HL-60 (cell line): ENCODE measurements around the gene PPME1.

Source experiments
- DNase-seq, 2 experiments: peaks; one replicate each; pipeline ENCODE4 v3.0.0-alpha.2; 2010 to 2020; ENCODE audit warnings: low read depth in 1 of 2, low spot score in 1 of 2
- H3K27ac ChIP-seq: fragments of 250-450 bp; sonication (Bioruptor Pico); replicated peaks from 2 replicates; pipeline ENCODE4 v1.5.1; 2020; ENCODE audit warnings: mild to moderate bottlenecking, moderate library complexity
- H3K27me3 ChIP-seq: fragments of 250-450 bp; sonication (Bioruptor Pico); 2 replicates; pipeline ENCODE4 v1.5.1; 2021; ENCODE audit warnings: mild to moderate bottlenecking, moderate library complexity; ENCODE audit not compliant: insufficient read depth, poor library complexity, severe bottlenecking
- H3K4me3 ChIP-seq: replicated peaks from 2 replicates; pipeline ENCODE4 v1.5.1; 2011; ENCODE audit warnings: mild to moderate bottlenecking, control low read depth, low read length; ENCODE audit not compliant: insufficient read depth
- GABPA ChIP-seq: IDR thresholded peaks from 2 replicates; pipeline ENCODE4 v1.6.1; 2012; ENCODE audit warnings: low read depth
- POLR2AphosphoS5 ChIP-seq: IDR thresholded peaks from 2 replicates; pipeline ENCODE4 v1.6.1; 2012; ENCODE audit warnings: low read depth
- REST ChIP-seq: IDR thresholded peaks from 2 replicates; pipeline ENCODE4 v1.6.1; 2012; ENCODE audit warnings: low read depth; ENCODE audit not compliant: insufficient replicate concordance
- SPI1 ChIP-seq: IDR thresholded peaks from 2 replicates; pipeline ENCODE4 v1.6.1; 2012; ENCODE audit warnings: low read depth, mild to moderate bottlenecking, borderline replicate concordance
- TF ChIP-seq, protein P1 (sequence below): IDR thresholded peaks from one replicate; pipeline ENCODE4 v1.5.1; 2011; ENCODE audit warnings: low read length, control low read depth, inconsistent platforms; ENCODE audit not compliant: insufficient read depth

Gene PPME1

DNA sequence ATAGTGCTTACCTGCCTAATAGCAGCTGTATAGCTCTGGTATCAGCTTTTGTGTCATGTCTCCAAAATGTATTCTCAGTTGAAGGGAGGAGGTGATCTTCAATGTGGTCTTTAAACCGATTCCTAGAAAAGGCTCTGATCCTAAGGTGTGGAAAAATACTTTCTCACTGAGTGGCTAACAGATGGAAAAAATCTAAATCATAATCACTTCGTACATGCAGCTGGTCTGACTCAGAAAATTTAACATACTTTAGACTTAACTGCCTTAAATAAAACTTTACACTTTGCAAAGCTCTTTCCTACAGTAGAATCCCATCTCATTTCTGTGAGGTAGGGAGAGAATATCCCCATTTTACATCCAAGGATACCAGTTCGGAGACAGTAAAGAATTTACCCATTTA is 38.3 kb upstream of the PPME1 start:
- TF ChIP-seq REST (no peak), SPI1 (no peak), POLR2AphosphoS5 (no peak), GABPA (no peak)
- TF ChIP-seq, protein P1, sequence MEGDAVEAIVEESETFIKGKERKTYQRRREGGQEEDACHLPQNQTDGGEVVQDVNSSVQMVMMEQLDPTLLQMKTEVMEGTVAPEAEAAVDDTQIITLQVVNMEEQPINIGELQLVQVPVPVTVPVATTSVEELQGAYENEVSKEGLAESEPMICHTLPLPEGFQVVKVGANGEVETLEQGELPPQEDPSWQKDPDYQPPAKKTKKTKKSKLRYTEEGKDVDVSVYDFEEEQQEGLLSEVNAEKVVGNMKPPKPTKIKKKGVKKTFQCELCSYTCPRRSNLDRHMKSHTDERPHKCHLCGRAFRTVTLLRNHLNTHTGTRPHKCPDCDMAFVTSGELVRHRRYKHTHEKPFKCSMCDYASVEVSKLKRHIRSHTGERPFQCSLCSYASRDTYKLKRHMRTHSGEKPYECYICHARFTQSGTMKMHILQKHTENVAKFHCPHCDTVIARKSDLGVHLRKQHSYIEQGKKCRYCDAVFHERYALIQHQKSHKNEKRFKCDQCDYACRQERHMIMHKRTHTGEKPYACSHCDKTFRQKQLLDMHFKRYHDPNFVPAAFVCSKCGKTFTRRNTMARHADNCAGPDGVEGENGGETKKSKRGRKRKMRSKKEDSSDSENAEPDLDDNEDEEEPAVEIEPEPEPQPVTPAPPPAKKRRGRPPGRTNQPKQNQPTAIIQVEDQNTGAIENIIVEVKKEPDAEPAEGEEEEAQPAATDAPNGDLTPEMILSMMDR: no peak

DNA sequence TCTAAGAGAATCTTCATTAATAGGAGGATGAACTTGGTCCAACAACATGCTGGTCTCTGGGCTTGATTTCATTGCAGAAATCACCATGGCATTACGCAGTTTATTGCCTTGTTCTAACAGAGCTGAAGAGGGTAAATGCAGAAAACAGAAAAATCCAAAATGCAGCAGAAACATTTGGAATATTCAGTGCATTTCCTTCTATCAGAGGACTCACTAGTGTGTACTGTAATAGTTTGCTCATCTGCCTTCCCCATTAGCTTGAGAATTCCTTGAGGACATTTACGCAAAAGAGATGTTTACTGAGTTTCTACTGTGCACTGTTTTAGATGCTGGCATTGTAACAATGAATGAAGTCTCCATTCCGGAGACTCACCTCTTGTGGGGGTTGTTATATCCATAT is 37.7 kb upstream of the PPME1 start:
- no peak overlapping the region for H3K4me3 ChIP-seq
- no peak overlapping the region for H3K27ac ChIP-seq
- no peak for DNase-seq
- TF ChIP-seq SPI1 (no peak), POLR2AphosphoS5 (no peak), REST (no peak), GABPA (no peak)
- TF ChIP-seq, protein P1: no peak
- no peaks in the 10 kb centered on the region for H3K27me3 ChIP-seq

More for the DNA sequence above, 38.3 kb upstream of the PPME1 start:
- Histone ChIP-seq H3K4me3 (no peak overlapping the region), H3K27ac (no peak overlapping the region), H3K27me3 (no peaks in the 10 kb centered on the region)
- DNase-seq: no peak

DNA sequence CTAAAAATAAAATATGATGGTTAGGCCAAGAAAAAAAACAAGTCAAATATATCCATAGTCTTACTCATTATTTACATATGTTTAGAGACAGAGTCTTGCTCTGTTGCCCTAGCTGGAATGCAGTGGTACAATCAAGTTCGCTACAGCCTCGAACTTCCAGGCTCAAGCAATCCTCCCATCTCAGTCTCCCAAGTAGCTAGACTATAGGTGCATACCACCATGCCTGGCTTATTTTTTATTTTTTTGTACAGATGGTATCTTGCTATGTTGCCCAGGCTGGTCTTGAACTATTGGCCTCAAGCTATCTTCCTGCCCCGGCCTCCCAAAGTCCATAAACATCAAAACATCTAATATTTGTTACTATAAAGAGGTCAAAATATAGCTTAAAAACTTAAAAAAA is 36.4 kb upstream of the PPME1 start:
- H3K27me3 ChIP-seq: no peaks in the 10 kb centered on the region
- no peak overlapping the region for H3K27ac ChIP-seq
- no peak for DNase-seq
- TF ChIP-seq GABPA: no peak
- TF ChIP-seq POLR2AphosphoS5: no peak
- TF ChIP-seq, protein P1: no peak
- no peak overlapping the region for H3K4me3 ChIP-seq

- Histone ChIP-seq H3K27me3 (no peaks in the 10 kb centered on the region), H3K27ac (no peak overlapping the region), H3K4me3 (no peak overlapping the region)
- DNase-seq: no peak
- TF ChIP-seq SPI1 (no peak), GABPA (no peak), REST (no peak), POLR2AphosphoS5 (no peak)
- TF ChIP-seq, protein P1: no peak
These were observed 35.8 kb upstream of the PPME1 start for GRCh38 chr11:74135127-74135840.
